Lower leg skin (tissue), 4 donors: ENCODE data around the gene C6. TPM values are rescaled to one million over a fixed set of nuclear protein-coding genes. Genes with fewer than 3 reads are reported as not detected.
A peak's percentile ranks its signal among the peaks of the same experiment; 100 is the strongest.
"Not testable (repeated sequence)": the region's sequence is repeated elsewhere in the genome, so short reads cannot be mapped to it uniquely, and the experiment has no call there.

Experiments
- DNase-seq, 2 donors: peaks; one replicate each; pipeline ENCODE4 v3.0.0-alpha.2; 2019; ENCODE audit warnings: low spot score in 2 of 2
- H3K4me3 ChIP-seq: fragments of 200-600 bp; sonication (generic); 2 replicates; pipeline ENCODE4 v1.5.1; 2017; ENCODE audit warnings: mild to moderate bottlenecking, low read depth; ENCODE audit not compliant: poor library complexity, severe bottlenecking
- CTCF ChIP-seq, 3 donors: fragments of 450-650 bp; IDR thresholded peaks; one replicate each; pipeline ENCODE4 v1.5.1; 2016; ENCODE audit warnings: antibody characterized with exemption in 3 of 3, mild to moderate bottlenecking in 3 of 3, moderate library complexity in 2 of 3
- POLR2A ChIP-seq, 2 donors: fragments of 450-650 bp; IDR thresholded peaks; one replicate each; pipeline ENCODE4 v1.6.1; 2016 to 2017; ENCODE audit warnings: antibody characterized with exemption in 2 of 2, mild to moderate bottlenecking in 1 of 2, moderate library complexity in 1 of 2
- WGBS, 2 donors: methylation state at CpG; one replicate each; pipeline ENCODE4 v1.1.5; 2018; 5-methylcytosine and 5-hydroxymethylcytosine counted together
- intact Hi-C: fragments of 100-400 bp; cut with DNase I; formaldehyde crosslinking; loops from one replicate; pipeline ENCODE4 v1.15.0; 2023; ENCODE audit warnings: low total_unique reads
- total RNA-seq, 4 donors: library from RNA; depleted of rRNA; stranded (reverse); fragments of >200 nt; gene quantifications; one replicate each; pipeline ENCODE4 v1.1.0, GENCODE V29; 2016

Gene C6
- total RNA-seq, 4 donors from 2014 or later, result 0.27 to 3.6 (median 2.2) TPM

GRCh38 chr5:41194339-41194738, 19.0 kb downstream of the C6 start:
- DNase-seq, result no peak
- no peak overlapping the region for H3K4me3 ChIP-seq
- intact Hi-C loops, result no loop called here
- TF ChIP-seq CTCF (IDR thresholded peaks at IDR 0.05) (no peak), POLR2A (IDR thresholded peaks at IDR 0.05) (no peak)
- WGBS, 2 donors, result 70 to 73% methylated on average over 3 of the region's 3 CpGs

- H3K4me3 ChIP-seq, result no peak overlapping the region
- 51 to 52% methylated on average over 5 of the region's 5 CpGs for WGBS, 2 donors
- DNase-seq, result peak; percentile 94 to 99
- TF ChIP-seq CTCF (IDR thresholded peaks at IDR 0.05) (no peak), POLR2A (IDR thresholded peaks at IDR 0.05) (no peak)
- intact Hi-C loops, result no loop called here
Observed at GRCh38 chr5:41193456-41194205, 19.7 kb downstream of the C6 start.

- 74 to 76% methylated on average over 4 of the region's 4 CpGs for WGBS, 2 donors
- intact Hi-C loops, result no loop called here
- DNase-seq, result no peak
- H3K4me3 ChIP-seq, result no peak overlapping the region
- no peak for TF ChIP-seq CTCF (IDR thresholded peaks at IDR 0.05)
- TF ChIP-seq POLR2A (IDR thresholded peaks at IDR 0.05), result no peak
Observed at GRCh38 chr5:41191249-41191648, 22.1 kb downstream of the C6 start.

- intact Hi-C loops, result no loop called here
- TF ChIP-seq CTCF (IDR thresholded peaks at IDR 0.05), result no peak
- no peak for TF ChIP-seq POLR2A (IDR thresholded peaks at IDR 0.05)
- WGBS, 2 donors, result 33 to 53% methylated on average over 1 of the region's 1 CpG
- H3K4me3 ChIP-seq, result no peak overlapping the region
- no peak for DNase-seq
Observed at GRCh38 chr5:41186143-41186542, 27.2 kb downstream of the C6 start.

GRCh38 chr5:41183331-41183730, 30.0 kb downstream of the C6 start:
- not testable (repeated sequence) for H3K4me3 ChIP-seq, DNase-seq
- intact Hi-C loops, result loop anchor here (5.0 kb wide), 1 partner anchor 996 kb away; no protein-coding TSS in a partner anchor
- 56 to 72% methylated on average over 1 of the region's 1 CpG for WGBS, 2 donors

- H3K4me3 ChIP-seq, result no peak overlapping the region
- TF ChIP-seq CTCF (IDR thresholded peaks at IDR 0.05) (no peak), POLR2A (IDR thresholded peaks at IDR 0.05) (no peak)
- DNase-seq, result no peak
- intact Hi-C loops, result loop anchor here (5.0 kb wide), 1 partner anchor 995 kb away; no protein-coding TSS in a partner anchor
Observed at GRCh38 chr5:41182666-41183065, 30.7 kb downstream of the C6 start.
